RCC 7860 (cell line): ENCODE data around the gene TTLL11.
A peak's percentile ranks its signal among the peaks of the same experiment; 100 is the strongest.

Experiments
- DNase-seq: peaks from one replicate; pipeline ENCODE4 v3.0.0-alpha.2; 2015; ENCODE audit warnings: low spot score
- FAIRE-seq: peaks from 2 replicates; lab custom pipeline; 2012; peaks lifted over from hg19 to GRCh38; lab: Jason Lieb, UNC

The TTLL11 gene

DNA sequence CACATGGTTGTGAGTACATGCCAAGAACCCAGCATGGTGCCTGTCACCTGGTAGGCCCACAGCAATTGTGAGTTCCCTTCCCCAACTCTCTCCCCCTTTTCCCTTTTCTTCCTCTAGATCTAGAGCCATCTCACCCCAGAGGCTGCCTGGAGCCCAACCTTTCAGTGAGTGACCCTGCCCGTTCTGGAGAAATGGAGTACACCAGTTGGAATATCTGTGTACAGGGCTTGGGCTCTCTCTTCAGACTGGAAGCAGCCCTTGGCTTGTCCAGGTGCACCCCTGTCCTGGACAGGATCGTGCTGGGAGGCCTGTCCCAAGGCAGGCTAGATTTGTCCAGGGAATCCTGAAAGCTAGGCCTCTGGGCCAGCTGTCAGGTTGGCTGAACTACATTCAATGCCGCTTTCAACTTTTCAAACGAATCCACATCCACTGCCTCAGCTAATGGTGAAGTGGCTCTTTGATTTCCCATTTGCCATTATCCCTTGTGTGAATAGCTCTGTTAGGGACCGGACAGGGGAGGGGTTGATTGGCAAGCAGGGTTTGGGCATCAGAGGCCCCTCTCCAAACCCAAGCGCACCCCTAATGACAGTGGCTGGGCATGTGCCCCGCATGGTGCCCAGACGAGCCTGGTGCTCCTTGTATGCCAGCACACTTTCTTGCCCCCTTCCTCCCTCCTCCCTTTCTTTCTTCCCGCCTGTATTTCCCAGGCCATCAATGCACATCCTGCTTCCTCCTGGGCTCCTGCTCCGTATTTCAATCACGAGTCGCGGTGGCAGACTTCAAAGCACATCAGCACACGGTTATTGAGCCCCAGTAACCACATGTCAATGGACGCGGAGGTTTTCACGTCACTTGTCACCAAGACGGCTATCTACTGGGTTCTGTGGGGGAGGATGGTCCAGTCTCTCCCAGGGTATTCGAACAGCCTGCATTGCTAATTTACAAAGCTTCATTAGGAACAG, 230.5 kb downstream of the TTLL11 start:
- DNase-seq (no peak), FAIRE-seq (no peak)

GRCh38 chr9:121861501-121862180, 231.5 kb downstream of the TTLL11 start:
- FAIRE-seq = no peak
- peak; percentile 22 for DNase-seq

DNA sequence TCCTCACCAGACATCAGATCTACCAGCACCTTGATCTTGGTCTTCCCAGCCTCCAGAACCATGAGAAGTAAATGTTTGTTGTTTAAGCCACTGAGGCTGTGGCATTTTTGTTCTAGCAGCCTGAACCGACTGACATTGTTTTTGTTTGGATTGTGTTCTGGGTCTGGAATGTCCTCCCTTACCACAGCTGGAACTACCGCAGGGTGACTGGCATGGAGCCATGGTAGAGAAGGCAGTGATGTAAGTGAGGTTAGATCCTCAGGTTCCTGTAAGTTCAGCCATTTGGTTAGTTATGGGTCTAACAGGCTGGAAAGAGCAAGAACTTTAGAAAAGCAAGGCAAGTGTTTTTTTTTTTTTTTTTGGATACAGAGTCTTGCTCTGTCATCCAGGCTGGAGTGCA, 232.4 kb downstream of the TTLL11 start:
- DNase-seq = no peak
- no peak for FAIRE-seq

DNA sequence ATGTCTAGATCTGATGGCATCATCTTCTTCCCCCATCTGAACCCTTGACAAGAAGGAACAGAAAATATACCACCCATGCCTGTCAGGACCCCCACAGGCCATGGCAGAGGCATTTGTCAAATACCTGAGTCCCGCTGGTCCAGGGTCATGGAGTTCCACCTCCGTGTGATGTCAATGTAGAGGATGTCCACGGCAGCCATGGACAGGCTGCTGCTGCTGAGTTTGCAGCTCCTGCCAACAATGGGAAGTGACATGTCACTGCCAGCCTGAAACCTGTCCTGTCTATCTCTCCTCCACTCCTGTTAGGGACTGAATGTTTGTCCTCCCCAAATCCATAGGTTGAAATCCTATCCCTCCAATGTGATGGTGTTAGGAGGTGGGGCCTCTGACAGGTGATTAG, 232.9 kb downstream of the TTLL11 start:
- DNase-seq = no peak
- FAIRE-seq = no peak

GRCh38 chr9:121859646-121860045, 233.5 kb downstream of the TTLL11 start:
- FAIRE-seq (no peak), DNase-seq (no peak)

- FAIRE-seq (no peak), DNase-seq (no peak)
Measured at GRCh38 chr9:121858788-121859187, 234.3 kb downstream of the TTLL11 start.

DNA sequence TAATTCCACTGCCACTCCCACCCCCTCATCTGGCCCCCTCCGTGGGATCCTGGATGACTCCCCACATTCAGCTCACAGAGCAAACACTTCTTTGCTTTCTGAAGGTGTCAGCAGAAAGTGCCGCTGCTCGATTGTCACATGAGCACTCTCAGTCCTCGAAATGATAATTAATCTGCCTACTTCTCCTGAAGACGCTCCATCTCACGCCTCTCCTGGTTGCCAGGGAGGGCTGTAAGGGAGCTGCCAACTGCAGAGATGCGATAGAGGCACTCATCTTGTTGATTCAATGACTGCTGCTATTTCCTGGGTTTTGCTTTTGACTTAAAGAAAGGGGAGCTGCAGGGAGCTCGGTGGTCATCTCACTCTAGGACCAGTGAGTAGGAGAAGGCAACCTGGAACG, 235.2 kb downstream of the TTLL11 start:
- no peak for FAIRE-seq
- DNase-seq = no peak

- FAIRE-seq = no peak
Measured at GRCh38 chr9:121855476-121855875, 237.6 kb downstream of the TTLL11 start.

GRCh38 chr9:121853617-121854395, 239.3 kb downstream of the TTLL11 start:
- FAIRE-seq = no peak
- no peak for DNase-seq

More at GRCh38 chr9:121855476-121855875, 237.6 kb downstream of the TTLL11 start:
- no peak for DNase-seq

- DNase-seq (no peak), FAIRE-seq (no peak)
Measured at GRCh38 chr9:121852651-121853616, 240.2 kb downstream of the TTLL11 start.

GRCh38 chr9:121852241-121852640, 240.9 kb downstream of the TTLL11 start:
- no peak for DNase-seq
- no peak for FAIRE-seq

DNA sequence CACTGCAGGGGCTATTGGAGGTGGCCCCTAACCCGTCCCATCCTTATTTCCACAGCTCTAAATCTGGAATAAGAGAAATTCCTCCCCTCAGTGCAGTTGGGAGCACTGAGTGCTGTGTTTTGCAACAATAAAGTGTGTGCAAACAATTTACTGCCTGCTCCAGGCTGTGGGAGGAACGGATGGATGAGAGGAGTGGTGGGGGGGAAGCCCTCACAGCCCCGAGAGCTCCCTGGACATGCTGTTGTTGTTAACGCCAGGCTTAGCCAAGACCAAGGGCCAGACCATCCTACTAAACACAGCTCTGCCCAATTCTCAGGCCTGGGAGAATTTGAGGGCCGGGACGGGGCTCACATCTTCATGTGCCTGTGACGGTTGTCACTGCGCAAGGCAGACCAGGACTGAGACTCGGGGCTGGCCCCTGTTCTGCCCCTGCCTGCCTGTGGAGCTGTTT, 241.4 kb downstream of the TTLL11 start:
- DNase-seq (no peak), FAIRE-seq (no peak)

GRCh38 chr9:121850366-121850765, 242.7 kb downstream of the TTLL11 start:
- DNase-seq (no peak), FAIRE-seq (no peak)

GRCh38 chr9:121849554-121849953, 243.6 kb downstream of the TTLL11 start:
- no peak for FAIRE-seq

GRCh38 chr9:121844562-121844961, 248.5 kb downstream of the TTLL11 start:
- no peak for FAIRE-seq
- no peak for DNase-seq

More at GRCh38 chr9:121849554-121849953, 243.6 kb downstream of the TTLL11 start:
- DNase-seq = no peak

- FAIRE-seq = no peak
- no peak for DNase-seq
Measured at GRCh38 chr9:121844098-121844497, 249.0 kb downstream of the TTLL11 start.

DNA sequence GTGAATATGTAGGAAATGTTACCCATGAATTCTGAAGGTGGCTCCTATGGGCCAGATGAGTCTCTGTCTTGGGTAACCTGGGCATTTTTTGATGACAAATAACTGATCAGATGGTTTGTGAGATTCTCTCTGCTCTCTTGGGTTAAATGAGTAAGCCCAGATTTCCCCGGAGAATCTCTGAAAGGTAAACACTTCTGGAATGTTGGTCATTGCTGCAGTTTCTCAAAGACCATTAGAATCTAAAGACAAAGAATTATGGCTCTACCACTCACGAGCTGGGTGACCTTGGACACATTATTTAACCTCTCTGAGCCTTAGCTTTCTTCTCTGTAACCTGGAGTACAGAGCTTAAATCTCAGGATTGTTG, 250.5 kb downstream of the TTLL11 start:
- FAIRE-seq (no peak), DNase-seq (peak; percentile 44)

GRCh38 chr9:121841771-121842611, 251.1 kb downstream of the TTLL11 start:
- DNase-seq (no peak), FAIRE-seq (no peak)
